Mesenchymal stem cell (in vitro differentiated cells and primary cell): ENCODE data around the gene PEX19.

ENCODE experiments used
- DNase-seq: peaks from one replicate; pipeline ENCODE4 v3.0.0-alpha.2; 2013
- H2AFZ ChIP-seq: one replicate; pipeline ENCODE4 v1.6.1; 2013; ENCODE audit warnings: low read depth, mild to moderate bottlenecking, control low read depth, inconsistent platforms, low read length, moderate library complexity
- H2AK5ac ChIP-seq: 2 replicates; pipeline ENCODE4 v1.6.1; 2013; ENCODE audit warnings: low read length, moderate library complexity, mild to moderate bottlenecking, inconsistent platforms; ENCODE audit not compliant: severe bottlenecking
- H2BK120ac ChIP-seq: one replicate; pipeline ENCODE4 v1.6.1; 2013; ENCODE audit warnings: low read depth, mild to moderate bottlenecking, inconsistent platforms, low read length, moderate library complexity
- H2BK12ac ChIP-seq, 2 experiments: one replicate each; pipeline ENCODE4 v1.6.1; 2013; ENCODE audit warnings: inconsistent platforms in 2 of 2, low read length in 2 of 2, mild to moderate bottlenecking in 2 of 2, moderate library complexity in 2 of 2, control low read depth in 1 of 2
- H2BK15ac ChIP-seq: one replicate; pipeline ENCODE4 v1.6.1; 2013; ENCODE audit warnings: mild to moderate bottlenecking, low read depth, inconsistent platforms; ENCODE audit not compliant: poor library complexity, severe bottlenecking
- H2BK5ac ChIP-seq: 2 replicates; pipeline ENCODE4 v1.6.1; 2013; ENCODE audit warnings: low read depth, mild to moderate bottlenecking, low read length, control low read depth, inconsistent platforms; ENCODE audit not compliant: poor library complexity, severe bottlenecking
- H3K14ac ChIP-seq, 2 experiments: one replicate each; pipeline ENCODE4 v1.6.1; 2013; ENCODE audit warnings: inconsistent platforms in 2 of 2, low read length in 2 of 2, control low read depth in 1 of 2, mild to moderate bottlenecking in 1 of 2, moderate library complexity in 1 of 2
- H3K18ac ChIP-seq, 2 experiments: one replicate each; pipeline ENCODE4 v1.6.1; 2013; ENCODE audit warnings: inconsistent platforms in 2 of 2, low read length in 2 of 2, control low read depth in 1 of 2, low read depth in 1 of 2, mild to moderate bottlenecking in 1 of 2
- H3K23ac ChIP-seq, 2 experiments: one replicate each; pipeline ENCODE4 v1.6.1; 2013; ENCODE audit warnings: inconsistent platforms in 2 of 2, low read length in 2 of 2, mild to moderate bottlenecking in 2 of 2, moderate library complexity in 2 of 2, control low read depth in 1 of 2
- H3K27ac ChIP-seq: 2 replicates; pipeline ENCODE4 v1.5.1; 2013; ENCODE audit warnings: mild to moderate bottlenecking, moderate library complexity, low read length, control low read depth, inconsistent platforms; ENCODE audit not compliant: poor library complexity, severe bottlenecking
- H3K27me3 ChIP-seq, 2 experiments: 2 replicates each; pipeline versions ENCODE4 v1.6.1 to v1.7.0; 2013; ENCODE audit warnings: low read length in 2 of 2, mild to moderate bottlenecking in 2 of 2, moderate library complexity in 2 of 2, control low read depth in 1 of 2, inconsistent platforms in 1 of 2; ENCODE audit not compliant: control insufficient read depth in 1 of 2, insufficient read depth in 1 of 2
- H3K36me3 ChIP-seq, 2 experiments: 2 replicates each; pipeline versions ENCODE4 v1.6.1 to v1.7.0; 2013; ENCODE audit warnings: low read length in 2 of 2, control low read depth in 1 of 2, inconsistent platforms in 1 of 2, low read depth in 1 of 2, mild to moderate bottlenecking in 1 of 2; ENCODE audit not compliant: insufficient read depth in 2 of 2, control insufficient read depth in 1 of 2
- H3K4ac ChIP-seq, 2 experiments: one replicate each; pipeline ENCODE4 v1.6.1; 2013; ENCODE audit warnings: inconsistent platforms in 2 of 2, low read length in 2 of 2, mild to moderate bottlenecking in 2 of 2, moderate library complexity in 2 of 2, control low read depth in 1 of 2, low read depth in 1 of 2
- H3K4me1 ChIP-seq: 2 replicates; pipeline ENCODE4 v1.6.1; 2013; ENCODE audit warnings: low read depth, low read length, control low read depth; ENCODE audit not compliant: control insufficient read depth, insufficient read depth
- H3K4me2 ChIP-seq: 2 replicates; pipeline ENCODE4 v1.6.1; 2013; ENCODE audit warnings: low read length, mild to moderate bottlenecking, inconsistent platforms; ENCODE audit not compliant: poor library complexity, severe bottlenecking
- H3K4me3 ChIP-seq, 2 experiments: 2 replicates each; pipeline versions ENCODE4 v1.5.1 to v1.7.0; 2013; ENCODE audit warnings: low read length in 2 of 2, mild to moderate bottlenecking in 2 of 2, control low read depth in 1 of 2, low read depth in 1 of 2; ENCODE audit not compliant: insufficient read depth in 1 of 2
- H3K79me1 ChIP-seq: replicated peaks from 2 replicates; pipeline ENCODE4 v1.6.1; 2013; ENCODE audit warnings: mild to moderate bottlenecking, control low read depth, low read length, inconsistent platforms; ENCODE audit not compliant: poor library complexity, severe bottlenecking
- H3K9ac ChIP-seq: 2 replicates; pipeline ENCODE4 v1.7.0; 2013; ENCODE audit warnings: mild to moderate bottlenecking, low read length, moderate library complexity
- H3K9me3 ChIP-seq: 2 replicates; pipeline ENCODE4 v1.7.0; 2013; ENCODE audit warnings: mild to moderate bottlenecking, low read length; ENCODE audit not compliant: control insufficient read depth
- H4K8ac ChIP-seq: one replicate; pipeline ENCODE4 v1.6.1; 2013; ENCODE audit warnings: inconsistent platforms, mild to moderate bottlenecking, low read length, moderate library complexity
- H4K91ac ChIP-seq: one replicate; pipeline ENCODE4 v1.6.1; 2013; ENCODE audit warnings: mild to moderate bottlenecking, low read length, inconsistent platforms
- WGBS: methylation state at CpG from one replicate; pipeline ENCODE4 v1.1.7; 2013; ENCODE audit warnings: mixed read lengths; 5-methylcytosine and 5-hydroxymethylcytosine counted together

Gene PEX19

DNA sequence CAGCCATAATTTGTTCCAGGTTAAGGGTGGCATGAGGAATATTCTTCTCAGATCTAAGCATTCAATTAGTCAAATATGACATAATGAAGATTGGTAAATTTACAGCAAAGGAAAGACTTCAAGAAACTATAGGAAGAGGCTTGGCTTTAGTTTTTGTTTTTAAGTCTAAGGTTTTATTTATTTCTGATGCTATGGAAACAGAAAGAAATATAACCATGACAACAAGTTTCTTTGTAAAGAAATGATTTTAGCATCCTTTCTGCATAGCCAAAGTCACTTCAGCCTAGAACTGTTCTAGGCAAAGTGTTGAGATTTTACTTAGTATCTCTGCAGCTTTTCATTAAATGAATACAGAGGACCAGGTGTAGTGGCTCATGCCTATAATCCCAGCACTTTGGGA is 52.0 kb downstream of the PEX19 start:
- H3K36me3 ChIP-seq, result peaks cover 28 to 93% of the 10 kb centered on the region in 2 experiments
- no peak overlapping the region for H2BK120ac ChIP-seq
- no peaks in the 10 kb centered on the region for H3K9me3 ChIP-seq
- no peak overlapping the region for H2AK5ac ChIP-seq
- H3K4me1 ChIP-seq, result no peaks in the 10 kb centered on the region
- no peak overlapping the region for H3K23ac ChIP-seq
- no peak overlapping the region for H4K8ac ChIP-seq
- no peak overlapping the region for H4K91ac ChIP-seq
- peaks cover 7% of the 10 kb centered on the region for H3K79me1 ChIP-seq
- H3K27me3 ChIP-seq, result no peaks in the 10 kb centered on the region
- H3K4me3 ChIP-seq, result no peak overlapping the region
- H3K27ac ChIP-seq, result no peak overlapping the region
- no peak overlapping the region for H3K18ac ChIP-seq
- no peak for DNase-seq
- no peak overlapping the region for H3K4ac ChIP-seq
- H2BK5ac ChIP-seq, result no peak overlapping the region
- H2BK15ac ChIP-seq, result no peak overlapping the region
- H3K9ac ChIP-seq, result no peak overlapping the region
- no peak overlapping the region for H2BK12ac ChIP-seq
- H3K14ac ChIP-seq, result no peak overlapping the region
- no peak overlapping the region for H2AFZ ChIP-seq
- no peak overlapping the region for H3K4me2 ChIP-seq

DNA sequence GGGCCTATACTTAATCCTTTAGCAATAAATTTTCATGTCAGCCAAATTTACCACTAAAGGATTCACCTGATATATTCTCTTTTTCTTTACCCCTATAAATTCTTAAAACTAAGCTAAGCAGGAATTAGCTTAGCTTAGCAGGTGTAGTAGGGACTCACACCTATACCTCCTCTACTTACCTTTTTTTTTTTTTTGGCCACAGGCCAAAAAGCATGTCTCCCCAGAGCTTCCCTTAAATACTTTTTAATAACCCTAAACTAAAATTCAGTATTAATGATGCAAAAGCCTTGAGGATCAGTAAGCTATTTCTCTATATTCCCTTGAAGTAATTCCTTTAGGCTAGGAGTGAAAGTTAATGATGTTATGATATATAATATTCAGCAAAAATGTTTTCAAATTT is 56.5 kb downstream of the PEX19 start:
- Histone ChIP-seq H2BK120ac (no peak overlapping the region), H4K91ac (no peak overlapping the region), H3K4ac (no peak overlapping the region), H3K14ac (no peak overlapping the region), H4K8ac (no peak overlapping the region), H3K4me2 (no peak overlapping the region), H3K4me1 (no peaks in the 10 kb centered on the region), H3K4me3 (no peak overlapping the region), H3K27me3 (no peaks in the 10 kb centered on the region), H2AFZ (no peak overlapping the region), H3K79me1 (peaks cover 8% of the 10 kb centered on the region), H3K27ac (no peak overlapping the region), H2BK5ac (no peak overlapping the region), H2BK15ac (no peak overlapping the region), H3K36me3 (peaks cover 43 to 93% of the 10 kb centered on the region in 2 experiments), H3K23ac (no peak overlapping the region), H3K9ac (no peak overlapping the region), H3K18ac (no peak overlapping the region), H3K9me3 (no peaks in the 10 kb centered on the region), H2AK5ac (no peak overlapping the region), H2BK12ac (no peak overlapping the region)
- DNase-seq, result no peak

DNA sequence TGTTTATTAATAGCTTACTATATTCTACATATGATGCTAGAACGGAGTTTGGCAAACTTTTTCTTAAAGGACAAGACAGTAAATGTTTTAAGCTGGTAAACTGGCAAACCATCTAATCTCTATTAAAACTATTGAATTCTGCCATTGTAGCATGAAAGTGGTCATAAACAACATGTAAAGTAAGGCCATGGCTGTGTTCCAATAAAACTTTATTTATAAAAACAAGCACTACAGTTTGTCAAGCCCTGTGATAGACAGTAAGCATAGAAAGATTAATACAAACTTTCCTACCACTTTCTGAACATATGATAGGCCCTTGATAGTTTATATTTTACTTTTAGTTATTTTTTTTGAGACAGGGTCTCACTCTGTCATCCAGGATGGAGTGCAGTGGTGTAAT is 57.4 kb downstream of the PEX19 start:
- peaks cover 8% of the 10 kb centered on the region for H3K79me1 ChIP-seq
- no peak overlapping the region for H2BK12ac ChIP-seq
- no peaks in the 10 kb centered on the region for H3K9me3 ChIP-seq
- no peak overlapping the region for H2AK5ac ChIP-seq
- no peak overlapping the region for H3K4me2 ChIP-seq
- H3K23ac ChIP-seq, result no peak overlapping the region
- H2BK5ac ChIP-seq, result no peak overlapping the region
- DNase-seq, result no peak
- no peak overlapping the region for H3K4me3 ChIP-seq
- no peak overlapping the region for H2AFZ ChIP-seq
- no peak overlapping the region for H4K91ac ChIP-seq
- H3K27me3 ChIP-seq, result no peaks in the 10 kb centered on the region
- no CpG with 5 or more reads among the region's 1 CpG for WGBS
- H2BK120ac ChIP-seq, result no peak overlapping the region
- H4K8ac ChIP-seq, result no peak overlapping the region
- peaks cover 42 to 94% of the 10 kb centered on the region in 2 experiments for H3K36me3 ChIP-seq
- no peak overlapping the region for H3K4ac ChIP-seq
- H3K27ac ChIP-seq, result no peak overlapping the region
- no peak overlapping the region for H3K18ac ChIP-seq
- no peak overlapping the region for H2BK15ac ChIP-seq
- H3K9ac ChIP-seq, result no peak overlapping the region
- H3K14ac ChIP-seq, result no peak overlapping the region
- no peaks in the 10 kb centered on the region for H3K4me1 ChIP-seq

DNA sequence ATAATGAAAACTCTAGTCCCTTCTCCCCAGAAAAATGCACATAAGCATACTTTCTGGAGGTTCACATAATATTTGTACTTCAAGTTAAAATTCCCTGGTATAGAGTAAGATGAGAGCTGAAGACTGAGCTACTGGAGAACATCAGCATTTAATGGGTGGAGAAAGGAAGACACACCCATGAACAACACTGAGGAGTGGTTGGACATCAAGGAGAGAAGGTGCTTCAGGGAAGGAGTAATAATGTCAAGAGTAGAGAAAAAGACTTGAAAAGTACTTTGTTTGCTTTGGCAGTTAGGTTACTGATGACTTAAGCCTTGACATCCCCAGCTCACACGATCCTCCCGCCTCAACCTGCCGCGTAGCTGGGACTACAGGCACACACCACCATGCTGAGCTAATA is 57.9 kb downstream of the PEX19 start:
- Histone ChIP-seq H2BK15ac (no peak overlapping the region), H3K9ac (no peak overlapping the region), H3K9me3 (no peaks in the 10 kb centered on the region), H2AK5ac (no peak overlapping the region), H3K18ac (no peak overlapping the region), H4K91ac (no peak overlapping the region), H3K4ac (no peak overlapping the region), H3K4me3 (no peak overlapping the region), H2BK120ac (no peak overlapping the region), H3K36me3 (peaks cover 39 to 97% of the 10 kb centered on the region in 2 experiments), H3K14ac (no peak overlapping the region), H2BK5ac (no peak overlapping the region), H2AFZ (no peak overlapping the region), H3K27ac (no peak overlapping the region), H4K8ac (no peak overlapping the region), H3K27me3 (no peaks in the 10 kb centered on the region), H3K4me2 (no peak overlapping the region), H3K23ac (no peak overlapping the region), H3K4me1 (no peaks in the 10 kb centered on the region), H3K79me1 (peaks cover 8% of the 10 kb centered on the region), H2BK12ac (no peak overlapping the region)
- no peak for DNase-seq
- 96% methylated on average over 4 of the region's 4 CpGs for WGBS
